HEK293 (cell line): ENCODE data around the gene PCDH9.

ENCODE experiments used
- SCRT1 ChIP-seq: fragments of 450-650 bp; formaldehyde crosslinking; IDR thresholded peaks from 2 replicates; pipeline ENCODE4 v1.5.1; 2016; ENCODE audit warnings: missing biosample characterization, missing genetic modification characterization, borderline replicate concordance
- TF ChIP-seq, protein P1 (sequence below): fragments of 450-650 bp; formaldehyde crosslinking; IDR thresholded peaks from 2 replicates; pipeline ENCODE4 v1.5.1; 2016; ENCODE audit warnings: missing biosample characterization, missing genetic modification characterization

GRCh38 chr13:67216864-67217263, 13.3 kb downstream of the PCDH9 start:
- TF ChIP-seq, protein P1, sequence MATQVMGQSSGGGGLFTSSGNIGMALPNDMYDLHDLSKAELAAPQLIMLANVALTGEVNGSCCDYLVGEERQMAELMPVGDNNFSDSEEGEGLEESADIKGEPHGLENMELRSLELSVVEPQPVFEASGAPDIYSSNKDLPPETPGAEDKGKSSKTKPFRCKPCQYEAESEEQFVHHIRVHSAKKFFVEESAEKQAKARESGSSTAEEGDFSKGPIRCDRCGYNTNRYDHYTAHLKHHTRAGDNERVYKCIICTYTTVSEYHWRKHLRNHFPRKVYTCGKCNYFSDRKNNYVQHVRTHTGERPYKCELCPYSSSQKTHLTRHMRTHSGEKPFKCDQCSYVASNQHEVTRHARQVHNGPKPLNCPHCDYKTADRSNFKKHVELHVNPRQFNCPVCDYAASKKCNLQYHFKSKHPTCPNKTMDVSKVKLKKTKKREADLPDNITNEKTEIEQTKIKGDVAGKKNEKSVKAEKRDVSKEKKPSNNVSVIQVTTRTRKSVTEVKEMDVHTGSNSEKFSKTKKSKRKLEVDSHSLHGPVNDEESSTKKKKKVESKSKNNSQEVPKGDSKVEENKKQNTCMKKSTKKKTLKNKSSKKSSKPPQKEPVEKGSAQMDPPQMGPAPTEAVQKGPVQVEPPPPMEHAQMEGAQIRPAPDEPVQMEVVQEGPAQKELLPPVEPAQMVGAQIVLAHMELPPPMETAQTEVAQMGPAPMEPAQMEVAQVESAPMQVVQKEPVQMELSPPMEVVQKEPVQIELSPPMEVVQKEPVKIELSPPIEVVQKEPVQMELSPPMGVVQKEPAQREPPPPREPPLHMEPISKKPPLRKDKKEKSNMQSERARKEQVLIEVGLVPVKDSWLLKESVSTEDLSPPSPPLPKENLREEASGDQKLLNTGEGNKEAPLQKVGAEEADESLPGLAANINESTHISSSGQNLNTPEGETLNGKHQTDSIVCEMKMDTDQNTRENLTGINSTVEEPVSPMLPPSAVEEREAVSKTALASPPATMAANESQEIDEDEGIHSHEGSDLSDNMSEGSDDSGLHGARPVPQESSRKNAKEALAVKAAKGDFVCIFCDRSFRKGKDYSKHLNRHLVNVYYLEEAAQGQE, result no peak
- TF ChIP-seq SCRT1 (tag by site-specific recombination), result no peak
